HG03064 (cell line): ENCODE results near the gene L3MBTL4.

Experiments used
- ATAC-seq: cut with Tn5 transposase; IDR thresholded peaks from one replicate; pipeline ENCODE4 v1.9.1; 2021; ENCODE audit warnings: low read depth; ENCODE audit not compliant: unreplicated experiment

L3MBTL4 gene

GRCh38 chr18:6367208-6367607 lies 47.5 kb downstream of the L3MBTL4 start:
- no peak for ATAC-seq

GRCh38 chr18:6366776-6367175 lies 47.9 kb downstream of the L3MBTL4 start:
- no peak for ATAC-seq

DNA sequence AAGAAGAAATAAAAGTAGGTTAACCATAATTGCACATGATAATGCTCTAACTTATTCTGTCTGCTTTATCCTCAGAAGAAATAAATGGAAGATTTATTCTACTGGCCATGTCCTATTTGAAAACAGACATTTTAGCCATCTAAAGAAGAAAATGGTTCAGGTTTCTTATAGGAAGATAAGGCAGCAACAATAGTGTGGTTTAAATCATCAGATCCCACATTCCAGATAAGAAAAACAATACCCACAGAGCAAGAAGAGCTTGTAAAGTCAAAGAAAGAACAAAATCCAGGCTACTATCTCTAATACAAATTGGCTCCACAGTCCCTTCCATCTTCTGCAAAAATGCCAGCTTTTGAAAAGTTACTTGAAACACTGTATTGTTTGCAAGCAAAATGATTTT lies 49.3 kb downstream of the L3MBTL4 start:
- ATAC-seq, result no peak

- ATAC-seq, result peak; percentile 72
These were observed 51.5 kb downstream of the L3MBTL4 start for GRCh38 chr18:6363216-6363615.

DNA sequence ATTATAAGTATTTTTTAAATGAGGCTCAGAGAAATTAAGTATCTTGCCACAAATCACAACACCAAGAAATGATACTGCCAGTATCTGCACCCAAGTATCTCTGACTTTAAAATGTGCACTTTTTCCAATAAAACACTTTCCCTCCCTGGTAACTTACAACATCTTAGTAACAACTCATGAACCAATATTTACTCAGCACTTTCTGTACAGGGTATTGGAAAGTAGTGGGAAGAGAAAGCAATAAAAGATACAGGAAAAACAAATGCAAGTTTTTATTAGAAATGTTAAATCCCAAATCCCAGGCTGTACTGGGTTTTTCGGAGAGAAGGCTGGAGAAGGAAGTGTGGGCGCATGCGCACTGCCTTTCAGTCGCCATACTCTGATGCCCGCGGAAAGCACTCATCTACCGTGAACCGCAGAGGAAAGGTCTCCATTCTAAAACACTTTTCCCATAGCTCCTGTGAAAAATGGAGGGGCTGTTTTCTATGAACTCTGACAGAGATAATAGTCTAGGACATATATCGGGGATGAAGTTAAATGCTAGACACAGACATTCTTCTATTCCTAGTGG lies 52.1 kb downstream of the L3MBTL4 start:
- no peak for ATAC-seq

DNA sequence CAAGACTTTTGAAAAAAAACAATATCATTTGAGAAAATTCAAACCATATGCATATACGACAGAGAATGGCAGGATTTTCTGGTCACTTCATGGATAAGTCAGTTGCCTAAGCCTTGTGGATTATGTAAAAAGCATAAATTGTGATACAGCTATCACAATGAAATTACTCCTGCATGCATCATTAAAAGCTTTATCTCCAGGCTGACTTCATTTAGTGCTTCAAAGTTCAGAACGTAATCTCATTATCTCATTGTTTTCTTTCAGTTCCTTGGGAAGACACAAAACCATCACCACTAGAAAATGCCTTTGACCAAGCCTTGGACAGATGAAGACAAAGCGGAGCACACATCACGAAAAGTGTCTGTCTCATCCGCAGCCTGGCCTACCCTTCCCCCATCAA lies 57.0 kb downstream of the L3MBTL4 start:
- no peak for ATAC-seq

GRCh38 chr18:6355789-6356589 lies 58.7 kb downstream of the L3MBTL4 start:
- ATAC-seq, result no peak

DNA sequence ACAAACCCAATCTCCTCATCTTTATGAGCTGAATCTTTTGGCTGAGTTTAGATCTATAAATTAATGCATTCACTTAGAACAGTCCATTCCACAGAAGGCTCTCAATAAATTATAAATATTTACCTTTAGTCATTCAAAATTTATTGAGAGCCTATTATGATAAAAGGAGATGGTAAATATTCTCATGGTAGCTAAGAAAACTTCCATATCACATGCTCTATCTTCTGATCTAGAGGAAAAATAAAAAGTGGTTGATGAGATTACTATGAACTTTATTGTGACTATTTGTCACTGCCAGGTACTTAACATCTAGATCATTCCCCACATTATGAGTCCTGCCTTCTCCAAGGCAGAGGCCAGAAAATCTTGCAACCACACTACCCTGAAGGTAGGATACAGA lies 62.4 kb downstream of the L3MBTL4 start:
- no peak for ATAC-seq

DNA sequence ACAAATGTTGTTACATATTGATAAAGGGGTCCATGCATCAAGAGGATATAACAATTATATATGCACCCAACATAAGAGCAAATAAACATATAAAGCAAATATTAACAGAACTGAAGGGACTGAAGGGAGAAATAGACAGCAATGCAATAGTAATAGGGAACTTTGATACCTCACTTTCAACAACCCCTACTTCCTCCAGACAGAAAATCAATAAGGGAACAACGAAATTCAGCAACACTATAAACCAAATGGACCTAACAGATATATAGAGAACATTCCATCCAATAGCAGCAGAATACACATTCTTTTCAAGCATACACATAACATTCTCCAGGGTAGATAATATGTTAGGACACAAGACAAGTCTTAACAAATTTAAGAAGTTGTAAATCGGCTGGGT lies 71.7 kb downstream of the L3MBTL4 start:
- ATAC-seq, result no peak

GRCh38 chr18:6341709-6342108 lies 73.0 kb downstream of the L3MBTL4 start:
- ATAC-seq, result no peak

GRCh38 chr18:6341303-6341702 lies 73.4 kb downstream of the L3MBTL4 start:
- no peak for ATAC-seq

GRCh38 chr18:6340121-6340520 lies 74.6 kb downstream of the L3MBTL4 start:
- no peak for ATAC-seq

DNA sequence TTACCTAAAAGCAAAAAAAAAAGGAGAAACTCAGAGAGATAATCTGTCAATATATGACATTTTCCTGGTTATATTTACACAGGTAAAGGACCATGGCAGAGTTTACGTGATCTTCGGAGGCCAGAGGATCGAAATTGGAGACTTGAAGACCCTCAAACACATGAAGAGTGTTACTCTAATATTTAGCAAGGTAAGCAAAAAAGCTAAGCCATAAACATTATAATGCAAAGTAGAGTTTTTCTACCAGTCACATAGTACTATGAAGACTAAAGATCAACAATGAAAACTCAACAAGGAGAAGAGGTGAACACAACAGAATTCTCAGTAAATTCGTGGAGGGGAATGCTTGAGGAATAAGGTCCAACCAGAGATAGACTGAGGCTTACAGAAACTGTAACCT lies 78.5 kb downstream of the L3MBTL4 start:
- no peak for ATAC-seq

GRCh38 chr18:6333981-6334380 lies 80.7 kb downstream of the L3MBTL4 start:
- no peak for ATAC-seq

DNA sequence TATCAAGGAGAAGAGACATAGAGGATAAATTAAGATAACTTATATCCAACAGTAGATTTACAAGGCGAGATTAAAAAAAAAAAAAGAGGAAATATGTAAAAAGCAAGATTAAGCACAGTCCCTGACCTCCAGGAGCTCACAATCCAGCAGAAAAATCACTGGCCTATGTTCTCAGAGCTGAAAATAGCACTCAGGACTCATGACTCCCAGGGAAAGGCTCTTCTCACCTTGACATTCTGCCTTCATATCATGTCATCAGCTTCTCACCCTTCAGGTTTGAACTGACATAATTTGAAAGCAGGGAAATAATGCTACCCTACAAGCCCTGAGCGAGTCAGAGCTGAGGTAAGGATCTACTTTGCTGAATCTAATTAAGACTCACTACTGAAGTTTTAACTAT lies 82.8 kb downstream of the L3MBTL4 start:
- no peak for ATAC-seq

GRCh38 chr18:6330786-6331185 lies 83.9 kb downstream of the L3MBTL4 start:
- no peak for ATAC-seq

GRCh38 chr18:6328621-6329010 lies 86.1 kb downstream of the L3MBTL4 start:
- no peak for ATAC-seq

- ATAC-seq, result no peak
These were observed 86.7 kb downstream of the L3MBTL4 start for GRCh38 chr18:6327895-6328620.

GRCh38 chr18:6327485-6327884 lies 87.2 kb downstream of the L3MBTL4 start:
- no peak for ATAC-seq

- no peak for ATAC-seq
These were observed 88.1 kb downstream of the L3MBTL4 start for GRCh38 chr18:6326566-6326965.

DNA sequence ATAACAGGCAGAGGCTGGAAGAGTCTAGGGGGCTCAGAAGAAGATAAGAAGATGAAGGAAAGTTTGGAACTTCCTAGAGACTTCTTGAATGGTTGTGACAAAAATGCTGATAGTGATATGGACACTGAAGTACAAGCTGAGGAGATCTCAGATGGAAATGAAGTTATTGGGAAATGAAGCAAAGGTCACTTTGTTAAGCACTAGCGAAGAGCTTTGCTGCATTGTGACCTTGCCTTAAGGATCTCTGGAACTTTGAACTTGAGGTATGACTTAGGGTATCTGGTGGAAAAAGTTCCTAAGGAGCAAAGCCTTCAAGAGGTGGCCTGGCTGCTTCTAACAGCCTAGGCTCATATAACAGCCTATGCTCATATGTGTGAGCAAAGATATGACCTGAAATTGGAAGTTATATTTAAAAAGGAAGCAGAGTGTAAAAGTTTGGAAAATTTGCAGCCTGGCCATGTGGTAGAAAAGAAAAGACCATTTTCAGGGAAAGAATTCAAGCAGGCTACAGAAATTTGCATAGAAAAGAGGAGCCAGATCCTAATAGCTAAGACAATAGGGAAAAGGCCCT lies 91.3 kb downstream of the L3MBTL4 start:
- no peak for ATAC-seq
